Measurements from ENCODE around the gene RHOH. TPM values are rescaled to one million over a fixed set of nuclear protein-coding genes. Genes with fewer than 3 reads are reported as not detected.

The RHOH gene
- total RNA-seq, 2 donors from 2014 or later, result 1.3 to 1.9 TPM

DNA sequence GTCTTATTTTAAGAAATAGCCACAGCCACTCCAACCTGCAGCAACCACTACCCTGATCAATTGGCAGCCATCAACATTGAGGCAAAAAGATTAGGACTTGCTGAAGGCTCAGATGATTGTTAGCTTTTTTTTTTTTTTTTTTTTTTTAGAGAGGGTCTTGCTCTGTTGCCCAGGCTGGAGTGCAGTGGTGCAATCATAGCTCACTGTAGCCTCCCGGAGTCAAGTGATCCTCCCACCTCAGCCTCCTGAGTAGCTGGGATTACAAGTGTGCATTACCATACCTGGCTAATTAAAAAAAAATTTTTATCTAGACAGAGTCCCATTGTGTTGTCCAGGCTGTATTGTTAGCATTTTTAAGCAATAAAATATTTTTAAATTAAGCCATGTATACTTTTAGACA is 26.5 kb downstream of the RHOH start:
- Histone ChIP-seq H3K36me3 (no peaks in the 10 kb centered on the region), H3K27me3 (replicated peaks; ENCODE audit: insufficient read depth) (no peaks in the 10 kb centered on the region), H3K4me3 (no peak overlapping the region), H3K4me1 (replicated peaks) (no peaks in the 10 kb centered on the region), H3K27ac (no peak overlapping the region), H3K9me3 (no peaks in the 10 kb centered on the region)
- no peak for DNase-seq (ENCODE audit: low spot score)
- 94% methylated on average over 1 of the region's 1 CpG for WGBS
- intact Hi-C loops (cut with DNase I), result no loop called here
- TF ChIP-seq POLR2A (IDR thresholded peaks at IDR 0.05), result no peak
- TF ChIP-seq POLR2AphosphoS5 (IDR thresholded peaks at IDR 0.05), result no peak
- TF ChIP-seq, protein P1, sequence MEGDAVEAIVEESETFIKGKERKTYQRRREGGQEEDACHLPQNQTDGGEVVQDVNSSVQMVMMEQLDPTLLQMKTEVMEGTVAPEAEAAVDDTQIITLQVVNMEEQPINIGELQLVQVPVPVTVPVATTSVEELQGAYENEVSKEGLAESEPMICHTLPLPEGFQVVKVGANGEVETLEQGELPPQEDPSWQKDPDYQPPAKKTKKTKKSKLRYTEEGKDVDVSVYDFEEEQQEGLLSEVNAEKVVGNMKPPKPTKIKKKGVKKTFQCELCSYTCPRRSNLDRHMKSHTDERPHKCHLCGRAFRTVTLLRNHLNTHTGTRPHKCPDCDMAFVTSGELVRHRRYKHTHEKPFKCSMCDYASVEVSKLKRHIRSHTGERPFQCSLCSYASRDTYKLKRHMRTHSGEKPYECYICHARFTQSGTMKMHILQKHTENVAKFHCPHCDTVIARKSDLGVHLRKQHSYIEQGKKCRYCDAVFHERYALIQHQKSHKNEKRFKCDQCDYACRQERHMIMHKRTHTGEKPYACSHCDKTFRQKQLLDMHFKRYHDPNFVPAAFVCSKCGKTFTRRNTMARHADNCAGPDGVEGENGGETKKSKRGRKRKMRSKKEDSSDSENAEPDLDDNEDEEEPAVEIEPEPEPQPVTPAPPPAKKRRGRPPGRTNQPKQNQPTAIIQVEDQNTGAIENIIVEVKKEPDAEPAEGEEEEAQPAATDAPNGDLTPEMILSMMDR (IDR thresholded peaks at IDR 0.05), result no peak

DNA sequence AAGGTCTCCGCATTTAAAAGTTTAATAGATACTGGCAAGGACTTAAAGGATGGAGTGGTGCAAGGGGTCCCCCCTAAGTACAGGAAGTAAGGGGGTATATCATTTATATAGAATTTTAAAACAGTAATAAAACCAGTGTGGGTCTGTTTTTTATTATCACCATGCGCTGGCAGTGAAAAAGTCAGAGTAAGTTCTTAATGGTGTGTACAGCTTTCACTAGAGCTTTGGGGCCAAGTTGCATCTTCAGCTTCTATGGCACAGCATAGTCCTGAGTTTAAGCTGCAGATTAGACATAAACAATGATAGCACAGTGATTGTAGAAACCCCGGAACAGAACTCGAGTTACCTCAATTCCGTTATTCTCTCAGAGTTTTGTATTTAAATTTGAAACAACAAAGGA is 27.6 kb downstream of the RHOH start:
- WGBS, result 68% methylated on average over 5 of the region's 5 CpGs
- Histone ChIP-seq H3K36me3 (no peaks in the 10 kb centered on the region), H3K9me3 (no peaks in the 10 kb centered on the region), H3K4me1 (replicated peaks) (no peaks in the 10 kb centered on the region), H3K4me3 (no peak overlapping the region), H3K27me3 (replicated peaks; ENCODE audit: insufficient read depth) (no peaks in the 10 kb centered on the region), H3K27ac (no peak overlapping the region)
- TF ChIP-seq POLR2A (IDR thresholded peaks at IDR 0.05) (no peak), POLR2AphosphoS5 (IDR thresholded peaks at IDR 0.05) (no peak)
- TF ChIP-seq, protein P1 (IDR thresholded peaks at IDR 0.05), result no peak
- intact Hi-C loops (cut with DNase I), result no loop called here
- no peak for DNase-seq (ENCODE audit: low spot score)

DNA sequence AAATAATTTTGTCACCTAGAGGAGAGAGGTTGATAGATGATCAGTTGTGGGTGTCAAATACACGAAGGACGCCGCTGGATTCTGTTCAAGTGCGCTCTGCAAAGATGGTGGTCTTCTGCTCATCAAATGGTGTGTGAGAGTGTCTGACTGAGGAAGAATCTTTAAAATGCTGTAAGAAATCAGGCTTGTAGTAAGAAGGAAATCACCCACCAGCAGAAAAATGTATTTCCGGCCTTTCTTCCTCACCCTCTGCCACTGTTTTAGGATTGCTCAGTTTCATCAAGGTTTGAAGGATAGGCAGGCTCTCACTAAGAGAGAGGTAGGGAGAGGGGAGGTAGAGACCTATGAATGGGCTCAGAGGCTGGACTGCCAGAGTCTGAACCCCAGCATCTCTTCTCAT is 28.7 kb downstream of the RHOH start:
- no peaks in the 10 kb centered on the region for H3K36me3 ChIP-seq
- H3K4me3 ChIP-seq, result no peak overlapping the region
- DNase-seq (ENCODE audit: low spot score), result no peak
- no peaks in the 10 kb centered on the region for H3K9me3 ChIP-seq
- no peaks in the 10 kb centered on the region for H3K27me3 ChIP-seq (replicated peaks; ENCODE audit: insufficient read depth)
- TF ChIP-seq POLR2AphosphoS5 (IDR thresholded peaks at IDR 0.05) (no peak), POLR2A (IDR thresholded peaks at IDR 0.05) (no peak)
- TF ChIP-seq, protein P1 (IDR thresholded peaks at IDR 0.05), result no peak
- no peaks in the 10 kb centered on the region for H3K4me1 ChIP-seq (replicated peaks)
- 93% methylated on average over 5 of the region's 5 CpGs for WGBS
- intact Hi-C loops (cut with DNase I), result no loop called here
- H3K27ac ChIP-seq, result no peak overlapping the region

DNA sequence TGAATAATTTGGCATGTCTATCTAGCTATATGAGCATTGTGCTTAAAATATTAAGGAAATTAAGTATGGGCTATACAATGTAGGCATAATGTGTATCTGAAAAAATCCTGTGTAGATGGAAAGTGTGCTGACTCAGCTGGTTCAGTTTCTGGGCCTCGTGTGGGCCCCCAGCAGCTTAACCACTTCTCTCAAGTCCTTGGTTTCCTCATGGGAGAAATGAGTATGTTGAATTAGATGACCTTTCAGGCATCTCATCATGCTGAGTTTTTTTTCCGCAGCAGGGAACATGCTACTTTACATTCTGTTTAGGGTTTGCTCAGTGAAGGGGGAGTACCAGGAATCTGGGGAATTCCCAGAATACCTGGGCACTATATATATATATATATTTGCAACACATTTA is 30.5 kb downstream of the RHOH start:
- TF ChIP-seq, protein P1 (IDR thresholded peaks at IDR 0.05), result no peak
- TF ChIP-seq POLR2AphosphoS5 (IDR thresholded peaks at IDR 0.05) (no peak), POLR2A (IDR thresholded peaks at IDR 0.05) (no peak)
- Histone ChIP-seq H3K4me3 (no peak overlapping the region), H3K27me3 (replicated peaks; ENCODE audit: insufficient read depth) (no peaks in the 10 kb centered on the region), H3K9me3 (no peaks in the 10 kb centered on the region), H3K36me3 (no peaks in the 10 kb centered on the region), H3K27ac (no peak overlapping the region), H3K4me1 (replicated peaks) (no peaks in the 10 kb centered on the region)
- 64% methylated on average over 2 of the region's 2 CpGs for WGBS
- intact Hi-C loops (cut with DNase I), result no loop called here
- DNase-seq (ENCODE audit: low spot score), result no peak

DNA sequence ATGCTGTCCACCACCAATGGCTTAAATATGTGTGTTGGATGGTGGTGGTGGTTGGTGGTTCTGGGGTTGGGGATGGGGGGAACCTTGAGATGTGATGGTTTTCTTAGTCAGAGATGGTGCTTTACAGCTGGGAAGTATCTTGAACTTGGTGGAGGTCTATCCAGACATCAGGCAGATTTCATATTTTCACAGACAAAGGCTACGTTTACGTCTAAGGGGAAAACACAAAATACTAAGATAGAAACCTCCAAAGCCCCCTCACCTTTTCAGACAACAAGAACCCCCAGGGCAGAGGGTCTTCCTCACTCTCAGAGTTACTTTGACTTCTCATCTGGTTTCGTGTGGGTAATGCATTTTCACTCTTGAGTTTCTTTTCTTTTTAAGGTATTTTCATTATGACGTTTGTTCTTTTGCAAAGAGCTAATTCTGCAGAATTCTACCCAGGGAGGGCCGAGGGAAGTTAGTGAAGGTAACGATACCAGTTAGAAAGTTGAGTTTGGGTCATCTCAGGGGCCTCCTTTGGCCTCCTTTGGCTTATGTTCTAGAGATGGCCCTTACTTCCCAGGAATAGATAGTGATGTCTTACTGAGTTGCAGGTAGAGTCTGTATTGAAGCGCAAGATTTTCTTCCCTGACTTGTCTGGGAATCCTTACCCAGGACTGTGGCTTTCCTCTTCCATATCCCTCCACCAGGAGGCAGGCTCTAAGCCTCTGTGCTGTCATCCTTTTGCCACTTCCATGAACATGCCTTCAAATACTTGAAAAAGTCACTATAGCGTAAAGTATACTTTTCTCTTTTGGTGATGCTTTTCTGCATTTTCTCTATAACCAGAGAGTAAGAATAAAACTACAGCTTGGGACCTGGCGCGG is 31.9 kb downstream of the RHOH start:
- no peaks in the 10 kb centered on the region for H3K9me3 ChIP-seq
- H3K27ac ChIP-seq, result no peak overlapping the region
- H3K4me3 ChIP-seq, result no peak overlapping the region
- H3K4me1 ChIP-seq (replicated peaks), result no peaks in the 10 kb centered on the region
- H3K36me3 ChIP-seq, result no peaks in the 10 kb centered on the region
- TF ChIP-seq POLR2A (IDR thresholded peaks at IDR 0.05), result no peak
- TF ChIP-seq, protein P1 (IDR thresholded peaks at IDR 0.05), result no peak
- DNase-seq (ENCODE audit: low spot score), result no peak
- H3K27me3 ChIP-seq (replicated peaks; ENCODE audit: insufficient read depth), result no peaks in the 10 kb centered on the region
- WGBS, result 92% methylated on average over 10 of the region's 10 CpGs
- intact Hi-C loops (cut with DNase I), result no loop called here
